T-helper 9 cell (primary cell): ENCODE results near the gene HMGXB4.
A peak's percentile ranks its signal among the peaks of the same experiment; 100 is the strongest.

Source experiments
- DNase-seq: peaks from one replicate; pipeline ENCODE4 v3.0.0-alpha.2; 2020

Gene HMGXB4

DNA sequence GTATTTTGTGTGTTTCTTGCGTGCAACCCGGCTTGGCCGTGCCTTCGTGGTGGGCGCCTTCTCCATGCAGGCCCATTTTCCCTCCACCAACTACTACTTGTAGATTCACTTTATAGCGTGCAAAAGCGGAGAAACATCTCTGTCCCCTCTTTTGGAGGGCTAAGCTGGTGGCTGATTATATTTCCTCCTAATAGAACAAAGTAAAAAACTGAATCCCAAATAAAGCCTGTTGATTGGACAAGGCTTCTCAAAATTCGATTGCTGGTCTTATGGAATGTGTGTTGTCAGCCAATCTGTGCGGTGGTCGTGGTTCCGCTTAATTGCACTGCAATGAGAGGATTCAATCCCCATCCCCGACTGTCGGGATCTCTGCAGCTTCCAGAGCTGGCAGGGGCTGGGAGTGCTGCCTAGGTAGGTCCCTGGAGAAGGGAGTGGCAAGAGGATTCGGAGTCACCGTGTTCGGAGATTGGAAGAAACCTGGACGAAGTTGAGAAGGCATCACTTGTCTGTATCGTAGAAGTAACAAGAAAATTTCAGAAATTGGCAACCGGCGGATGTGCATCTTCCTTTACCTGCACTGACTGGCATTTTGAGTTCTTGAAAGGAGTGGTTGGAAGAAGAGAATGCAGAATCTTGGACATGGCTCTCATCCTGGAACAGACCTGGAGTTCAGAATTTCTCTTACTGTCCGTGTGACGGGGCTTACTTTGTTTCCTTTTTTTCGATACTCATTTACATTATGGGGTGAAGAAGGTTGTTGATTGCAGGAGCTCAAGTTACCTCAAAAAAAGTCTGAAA, 1.1 kb downstream of the HMGXB4 start:
- no peak for DNase-seq

DNA sequence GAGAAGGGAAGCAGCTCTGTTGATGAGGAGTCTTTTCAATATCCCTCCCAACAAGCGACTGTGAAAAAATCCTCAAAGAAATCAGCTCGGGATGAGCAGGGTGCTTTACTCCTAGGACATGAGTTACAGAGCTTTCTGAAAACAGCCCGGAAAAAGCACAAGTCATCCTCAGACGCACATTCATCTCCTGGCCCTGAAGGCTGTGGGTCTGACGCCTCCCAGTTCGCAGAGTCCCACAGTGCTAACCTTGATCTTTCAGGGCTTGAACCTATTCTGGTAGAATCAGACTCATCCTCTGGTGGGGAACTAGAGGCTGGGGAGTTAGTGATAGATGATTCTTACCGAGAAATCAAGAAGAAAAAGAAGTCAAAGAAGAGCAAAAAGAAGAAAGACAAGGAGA, 7.7 kb downstream of the HMGXB4 start:
- no peak for DNase-seq

DNA sequence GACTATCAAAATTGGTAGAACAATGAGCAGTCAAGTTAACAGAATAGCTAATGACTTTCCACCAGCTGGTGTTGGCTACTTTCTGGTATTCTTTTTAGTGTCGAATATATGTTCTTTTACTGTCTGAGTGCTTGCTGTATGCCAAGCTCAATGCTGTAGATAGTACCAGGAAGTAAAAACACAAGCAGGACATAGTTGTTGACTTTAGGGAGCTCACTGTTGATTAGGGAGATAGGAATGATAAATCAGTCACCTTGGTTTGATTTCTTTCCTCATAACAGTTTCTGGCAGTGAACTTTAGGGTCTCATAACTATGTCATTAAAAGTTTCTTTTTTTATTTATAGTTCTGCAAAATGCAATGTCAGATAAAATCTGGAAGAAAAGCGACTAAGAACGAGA, 9.0 kb downstream of the HMGXB4 start:
- no peak for DNase-seq

DNA sequence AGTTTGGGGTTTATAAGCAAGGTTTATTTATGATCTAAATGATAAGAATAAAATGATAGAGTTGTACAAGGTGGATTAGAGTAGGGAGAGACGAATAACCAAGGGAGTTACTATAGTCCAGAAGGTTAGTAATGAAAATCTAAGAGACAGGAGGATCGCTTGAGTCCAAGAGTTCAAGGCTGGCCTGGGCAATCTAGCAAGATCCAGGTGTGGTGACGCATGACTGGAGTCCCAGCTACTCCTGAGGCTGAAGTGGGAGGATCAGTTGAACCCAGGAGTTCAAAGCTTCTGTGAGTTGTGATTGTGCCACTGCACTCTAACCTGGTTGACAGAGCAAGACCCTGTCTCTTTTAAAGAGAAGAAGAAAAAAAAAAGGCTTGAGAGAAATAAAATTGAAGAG, 12.3 kb downstream of the HMGXB4 start:
- no peak for DNase-seq

DNA sequence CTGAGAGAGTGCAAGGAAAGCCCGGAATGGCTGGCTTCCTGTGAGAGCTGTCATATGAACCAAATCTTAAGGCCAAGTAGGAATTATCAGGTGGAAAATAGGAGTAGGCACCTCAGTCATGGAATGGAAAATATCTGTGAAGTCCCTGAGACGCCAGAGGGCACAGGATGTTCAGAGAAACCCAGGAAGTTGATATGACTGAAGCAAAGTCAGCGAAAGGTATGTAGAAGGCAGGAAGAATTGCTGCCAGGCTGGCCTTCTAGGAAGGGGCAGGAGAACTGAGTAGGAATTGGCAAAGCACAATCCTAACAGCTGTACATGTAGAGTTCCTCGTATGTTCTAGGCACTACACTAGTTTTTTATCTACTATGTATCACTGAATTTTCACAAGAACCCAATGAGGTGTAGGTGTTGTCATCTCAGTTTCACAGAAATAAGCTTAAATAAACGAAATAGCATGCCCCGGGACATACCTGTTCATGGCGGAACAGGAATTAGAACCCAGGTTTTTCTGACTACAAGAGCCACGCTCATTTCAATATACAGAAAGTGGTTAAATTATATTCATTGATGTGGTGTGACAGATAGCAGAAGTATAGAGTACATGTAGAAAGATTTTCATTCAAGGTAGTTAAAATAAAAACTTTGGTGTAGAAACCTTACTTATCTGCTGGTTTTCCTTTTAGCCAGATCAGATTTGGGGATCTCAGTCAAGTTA, 17.0 kb downstream of the HMGXB4 start:
- DNase-seq = no peak

DNA sequence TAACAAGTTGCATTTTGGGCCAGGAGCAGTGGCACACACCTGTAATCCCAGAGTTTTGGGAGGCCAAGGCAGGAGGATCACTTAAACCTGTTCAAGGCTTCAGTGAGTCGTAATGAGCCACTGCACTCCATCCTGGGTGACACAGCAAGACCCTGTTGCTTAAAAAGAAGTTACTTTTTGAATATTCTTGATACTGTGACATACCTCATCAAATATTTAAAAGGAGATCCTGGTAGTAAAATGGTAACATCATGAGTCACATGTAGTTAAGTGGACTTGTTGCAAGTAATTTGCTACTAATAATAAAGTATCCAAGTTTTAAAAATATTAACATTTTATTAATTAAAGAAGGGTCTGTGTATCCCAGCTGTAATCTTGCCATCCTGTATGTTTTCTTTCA, 18.3 kb downstream of the HMGXB4 start:
- no peak for DNase-seq

DNA sequence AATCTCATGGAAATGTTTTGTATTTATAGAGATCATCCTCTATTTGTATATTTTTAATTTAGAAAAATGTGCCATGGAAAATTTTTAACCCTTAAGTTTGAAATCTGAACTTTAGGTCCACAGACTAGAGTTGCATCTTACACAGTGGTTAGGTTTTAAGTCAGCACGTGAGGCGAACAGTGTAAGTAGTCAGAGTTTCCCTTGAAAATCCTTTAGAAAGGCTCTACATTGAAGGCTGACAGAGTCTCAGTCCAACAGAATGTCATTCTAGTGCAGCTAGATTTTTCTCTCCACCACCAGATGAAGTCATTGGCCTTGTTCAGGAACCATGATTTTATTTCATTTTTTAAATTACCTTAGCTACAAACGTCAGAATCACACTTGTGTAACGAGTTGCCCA, 18.7 kb downstream of the HMGXB4 start:
- DNase-seq = no peak

DNA sequence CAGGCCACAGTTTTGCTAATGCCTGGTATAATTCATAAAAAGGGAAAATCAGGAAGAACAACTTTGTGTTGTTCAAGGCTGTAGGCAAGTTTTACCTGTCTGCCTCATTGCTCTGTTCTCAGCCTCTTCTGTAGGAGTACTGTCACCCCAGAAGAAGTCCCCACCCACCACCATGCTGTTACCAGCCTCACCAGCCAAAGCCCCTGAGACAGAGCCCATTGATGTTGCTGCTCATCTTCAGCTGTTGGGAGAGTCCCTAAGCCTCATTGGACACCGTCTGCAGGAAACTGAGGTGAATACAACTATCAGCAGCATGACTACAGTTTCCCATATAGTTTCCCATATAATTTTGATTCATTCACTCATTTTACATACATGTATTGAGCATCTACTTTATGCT, 30.8 kb downstream of the HMGXB4 start:
- DNase-seq = no peak

DNA sequence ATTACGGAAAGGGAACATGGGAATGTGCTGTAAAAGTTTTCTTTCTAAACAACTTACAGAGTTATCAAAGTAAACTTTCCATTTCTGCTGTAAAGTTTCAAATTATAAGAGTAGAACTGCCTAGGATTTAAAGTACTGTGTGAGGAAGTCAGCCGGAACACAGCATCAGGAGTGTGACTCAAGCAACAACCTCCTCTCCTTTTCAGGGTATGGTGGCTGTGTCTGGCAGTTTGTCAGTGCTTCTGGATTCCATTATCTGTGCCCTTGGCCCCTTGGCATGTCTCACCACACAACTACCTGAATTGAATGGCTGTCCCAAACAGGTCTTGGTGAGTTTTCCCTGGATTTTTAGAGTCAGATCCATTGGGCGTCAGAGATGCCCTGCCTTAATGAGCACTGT, 35.5 kb downstream of the HMGXB4 start:
- DNase-seq = no peak

DNA sequence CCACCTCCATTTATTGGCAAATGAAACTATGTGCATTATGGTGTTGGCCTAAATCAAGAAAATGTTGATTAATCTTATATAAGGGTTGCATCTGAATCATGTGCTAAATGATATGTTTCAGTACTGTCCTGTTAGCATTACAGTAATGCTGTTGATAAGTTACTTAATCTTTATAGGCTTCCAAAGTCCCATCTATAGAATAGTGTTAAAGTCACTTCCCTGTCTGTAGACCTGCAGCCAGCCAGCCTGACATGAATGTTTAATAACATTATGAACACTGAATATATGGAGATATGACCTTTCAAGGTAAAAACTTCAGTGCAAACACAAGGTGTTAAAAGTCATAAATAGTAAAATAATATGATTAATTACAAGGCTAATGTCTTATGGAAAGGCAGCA, 38.8 kb downstream of the HMGXB4 start:
- no peak for DNase-seq

DNA sequence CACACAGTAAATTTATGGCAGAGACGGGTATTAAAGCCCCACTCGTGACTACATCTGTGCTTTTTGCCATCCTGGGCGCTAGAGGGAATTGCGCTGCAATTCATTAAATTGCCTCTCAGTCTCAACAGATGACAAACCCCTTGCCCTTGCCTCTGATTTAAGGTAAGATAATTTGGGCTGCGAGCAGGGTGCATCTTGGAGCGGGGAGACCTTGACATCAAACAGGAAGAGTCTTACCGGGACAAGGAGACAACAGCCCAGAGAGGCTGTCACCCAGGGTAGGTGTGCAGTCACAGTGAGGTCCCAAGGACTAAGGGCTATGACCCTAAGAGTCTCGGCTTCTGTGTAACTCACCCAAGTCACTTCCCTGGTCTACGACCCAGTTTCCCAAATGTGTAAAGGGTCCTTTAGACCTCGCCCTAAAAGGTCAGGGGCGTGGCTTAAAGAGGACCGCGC, 42.0 kb downstream of the HMGXB4 start:
- DNase-seq = no peak

DNA sequence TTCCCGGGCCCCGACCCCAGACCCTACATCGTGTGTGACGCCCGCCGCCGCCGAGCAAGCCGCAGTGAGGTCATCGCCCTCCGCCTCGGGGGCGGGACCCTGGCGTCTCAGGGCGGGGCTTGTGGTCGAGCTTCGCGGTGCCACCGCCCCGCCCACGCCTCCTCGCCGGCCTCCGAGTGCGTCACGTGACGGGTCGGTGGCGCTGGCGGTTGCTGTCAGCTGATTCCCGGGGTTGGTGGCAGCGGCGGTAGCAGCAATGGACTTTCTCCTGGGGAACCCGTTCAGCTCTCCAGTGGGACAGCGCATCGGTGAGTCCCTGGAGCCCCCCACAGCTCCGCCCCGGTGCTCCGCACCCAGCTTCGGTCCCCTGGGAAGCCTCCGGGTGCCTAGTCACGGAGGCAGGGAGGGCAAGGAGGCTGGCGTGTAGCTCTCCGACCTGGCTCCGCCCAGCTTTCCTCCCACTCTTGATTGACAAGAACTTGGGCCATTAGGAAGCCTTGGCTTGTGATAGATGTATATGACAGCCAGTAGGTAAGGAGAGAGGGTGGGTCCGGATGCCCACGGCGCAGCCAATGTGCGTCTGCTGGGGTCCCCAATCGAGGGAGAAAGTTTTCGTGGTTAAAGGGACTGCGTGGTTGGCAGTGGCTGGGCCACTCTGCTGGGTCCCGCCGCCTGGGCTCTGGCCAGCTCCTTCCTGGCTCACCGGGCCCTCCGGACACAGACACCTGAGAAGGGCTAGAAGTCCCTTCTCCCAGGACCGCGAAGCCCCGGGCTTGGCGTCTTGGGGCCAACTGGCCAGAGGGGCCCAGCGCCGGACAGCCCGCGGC, 42.6 kb downstream of the HMGXB4 start, which contains the start of gene TOM1:
Gene TOM1 (plus strand): TSS at position 222 of the 827 bp plus-strand sequence. CDS start 35 bp downstream, at position 257.
- peak; percentile 99 for DNase-seq

DNA sequence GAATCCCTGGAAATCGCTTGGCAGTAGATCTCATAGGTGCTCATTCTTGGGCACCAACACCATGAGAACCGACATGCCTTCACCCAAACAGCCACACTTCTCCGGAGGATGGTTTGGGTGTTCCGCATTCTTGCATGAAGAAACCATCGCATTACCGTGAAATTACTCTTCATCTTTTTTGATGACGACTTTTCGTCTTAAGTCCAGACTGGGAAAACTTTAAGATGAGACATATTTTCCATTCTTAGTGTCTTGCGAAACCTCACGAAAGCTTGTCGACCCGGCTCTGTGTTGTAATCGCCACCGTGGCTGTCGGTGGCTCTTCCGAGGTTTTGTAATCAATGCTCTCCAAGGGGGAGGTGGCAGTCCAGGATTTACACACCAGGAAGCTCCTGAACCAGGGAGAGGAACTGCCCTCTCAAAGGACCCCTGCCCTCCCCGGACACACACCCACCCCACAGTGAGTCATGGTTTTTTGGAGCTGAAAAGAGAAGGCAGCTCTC, 44.1 kb downstream of the HMGXB4 start:
- DNase-seq = no peak

DNA sequence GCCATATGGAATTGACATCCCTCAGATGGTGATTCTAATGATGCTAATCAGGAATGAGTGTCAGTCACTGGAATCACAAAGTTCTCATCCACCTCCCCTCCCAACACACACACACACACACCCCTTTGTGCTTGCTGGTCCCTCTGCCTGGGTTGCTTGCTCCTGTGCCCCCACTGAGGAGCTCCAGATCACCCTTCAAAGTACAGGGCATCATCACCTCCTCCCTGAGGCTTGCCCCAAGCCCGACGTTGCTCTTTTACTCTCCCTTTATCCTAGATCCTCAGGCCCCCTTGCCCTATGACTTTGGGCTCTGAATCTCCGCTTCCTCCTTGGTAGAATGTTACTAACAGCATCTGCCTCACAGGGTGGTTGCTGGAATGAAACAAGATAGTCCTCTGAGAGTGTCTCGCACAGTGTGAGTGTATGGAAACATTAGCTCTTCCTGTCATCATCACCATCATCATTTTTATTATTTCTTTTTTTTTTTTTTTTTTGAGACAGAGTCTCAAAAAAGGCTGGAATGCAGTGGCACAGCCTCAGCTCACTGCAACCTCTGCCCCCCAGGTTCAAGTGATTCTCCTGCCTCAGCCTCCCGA, 45.8 kb downstream of the HMGXB4 start:
- DNase-seq = no peak

DNA sequence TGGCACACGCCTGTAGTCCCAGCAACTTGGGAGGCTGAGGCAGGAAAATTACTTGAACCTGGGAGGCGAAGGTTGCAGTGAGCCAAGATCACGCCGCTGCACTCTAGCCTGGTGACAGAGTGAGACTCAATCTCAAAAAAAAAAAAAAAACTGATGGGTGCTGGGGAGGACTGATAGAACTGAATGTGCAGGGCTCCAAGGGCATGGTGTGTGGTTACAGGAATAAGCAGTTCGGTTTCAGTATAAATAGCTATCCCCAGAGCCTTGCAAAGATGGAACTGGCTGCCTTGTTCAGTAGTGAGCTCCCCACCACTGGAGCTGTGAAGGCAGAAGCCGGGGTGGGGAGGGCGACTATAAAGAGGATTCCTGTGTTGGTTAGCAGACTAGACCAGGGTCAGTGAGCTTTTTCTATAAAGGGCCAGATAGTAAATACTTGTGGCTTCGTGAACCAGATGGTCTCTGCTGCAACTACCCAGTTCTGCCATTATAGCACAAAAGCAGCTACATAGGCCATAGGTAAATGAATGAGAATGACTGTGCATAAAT, 48.3 kb downstream of the HMGXB4 start:
- no peak for DNase-seq

DNA sequence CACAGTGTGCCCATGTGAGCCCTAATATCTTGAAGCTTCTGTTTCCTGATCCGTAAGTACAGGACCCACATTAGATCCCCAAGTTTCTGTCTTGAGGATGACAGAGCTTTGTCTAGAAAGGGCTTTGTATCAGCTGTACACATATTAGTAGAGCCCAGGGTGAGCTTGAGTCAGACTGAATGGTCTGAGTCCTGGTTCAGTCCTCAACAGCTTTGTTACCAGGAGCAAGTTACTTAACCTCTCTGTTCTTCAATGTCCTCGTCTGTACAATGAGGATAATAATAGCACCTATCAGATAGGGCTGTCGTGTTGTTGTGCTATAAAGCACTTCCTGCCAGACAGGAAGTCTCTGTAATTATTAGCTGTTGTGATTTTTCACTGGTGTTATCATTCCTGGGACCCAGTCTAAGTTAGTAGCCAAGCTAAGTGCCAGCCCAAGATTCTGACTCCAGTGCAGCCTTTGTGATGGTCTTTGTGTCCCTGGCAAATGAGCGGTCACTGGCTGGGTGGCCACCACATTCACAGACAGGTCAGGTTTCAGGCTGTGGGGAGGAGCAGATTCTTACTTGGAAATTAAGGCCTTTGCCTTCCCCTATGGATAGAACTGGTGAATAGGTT, 49.2 kb downstream of the HMGXB4 start:
- DNase-seq = no peak

DNA sequence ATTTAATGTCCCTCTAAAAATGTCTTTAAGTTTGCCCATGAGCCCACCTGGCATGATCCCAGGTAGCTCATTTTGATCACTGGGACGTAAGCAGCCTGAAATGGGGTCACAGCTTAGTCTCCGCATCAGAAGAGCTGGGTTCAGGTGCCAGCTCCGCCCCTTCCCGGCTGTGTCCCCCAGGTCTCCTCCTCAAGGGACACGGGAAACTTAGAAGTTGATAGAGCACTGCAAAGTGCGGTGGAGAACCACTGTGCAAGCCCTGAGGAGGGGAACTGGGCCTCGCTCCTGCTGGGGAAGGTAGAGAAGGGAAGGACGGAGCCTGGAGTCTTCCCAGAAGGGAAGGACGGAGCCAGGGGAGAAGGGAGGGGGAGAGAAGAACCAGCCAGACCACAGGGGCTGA, 50.1 kb downstream of the HMGXB4 start:
- DNase-seq = no peak

DNA sequence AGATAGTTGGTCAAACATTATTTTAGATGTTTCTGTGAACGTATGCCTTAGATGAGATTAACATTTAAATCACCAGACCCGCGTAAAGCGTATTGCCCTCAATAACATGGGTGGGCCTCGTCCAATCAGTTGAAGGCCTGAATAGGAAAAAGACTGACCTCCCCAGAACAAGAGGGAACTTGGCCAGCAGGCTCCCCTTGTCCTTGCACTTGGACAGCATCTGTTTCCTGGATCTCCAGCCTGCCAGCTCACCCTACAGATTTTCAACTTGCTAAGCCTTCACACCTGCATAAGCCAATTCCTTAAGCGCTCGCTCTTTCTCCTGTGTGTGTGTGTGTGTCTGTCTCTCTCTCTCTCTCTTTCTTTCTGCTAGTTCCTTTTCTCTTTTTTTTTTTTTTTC, 50.6 kb downstream of the HMGXB4 start:
- no peak for DNase-seq

DNA sequence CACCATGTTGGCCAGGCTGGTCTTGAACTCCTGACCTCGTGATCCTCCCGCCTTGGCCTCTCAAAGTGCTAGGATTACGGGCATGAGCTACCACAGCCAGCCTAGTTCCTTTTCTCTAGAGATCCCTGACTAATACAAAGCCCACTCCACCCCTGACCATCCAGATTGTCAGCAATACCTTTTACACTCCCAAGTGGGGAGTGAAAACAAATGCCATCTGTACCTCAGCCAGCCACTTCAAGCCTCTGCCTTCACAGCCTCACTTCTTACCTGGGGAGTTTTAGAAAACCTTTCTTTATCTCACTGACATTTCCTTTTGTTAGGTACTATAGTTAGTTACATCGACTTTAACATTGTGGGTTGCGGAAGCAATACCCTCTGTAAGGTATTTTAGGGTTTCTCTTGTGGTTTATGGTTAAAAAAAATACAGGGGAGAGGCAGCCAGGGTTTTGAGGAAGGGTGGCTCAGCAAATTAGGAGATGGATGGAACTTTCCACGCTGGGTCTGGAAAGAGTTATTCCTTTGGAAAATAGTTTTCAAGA, 51.3 kb downstream of the HMGXB4 start:
- DNase-seq = no peak

DNA sequence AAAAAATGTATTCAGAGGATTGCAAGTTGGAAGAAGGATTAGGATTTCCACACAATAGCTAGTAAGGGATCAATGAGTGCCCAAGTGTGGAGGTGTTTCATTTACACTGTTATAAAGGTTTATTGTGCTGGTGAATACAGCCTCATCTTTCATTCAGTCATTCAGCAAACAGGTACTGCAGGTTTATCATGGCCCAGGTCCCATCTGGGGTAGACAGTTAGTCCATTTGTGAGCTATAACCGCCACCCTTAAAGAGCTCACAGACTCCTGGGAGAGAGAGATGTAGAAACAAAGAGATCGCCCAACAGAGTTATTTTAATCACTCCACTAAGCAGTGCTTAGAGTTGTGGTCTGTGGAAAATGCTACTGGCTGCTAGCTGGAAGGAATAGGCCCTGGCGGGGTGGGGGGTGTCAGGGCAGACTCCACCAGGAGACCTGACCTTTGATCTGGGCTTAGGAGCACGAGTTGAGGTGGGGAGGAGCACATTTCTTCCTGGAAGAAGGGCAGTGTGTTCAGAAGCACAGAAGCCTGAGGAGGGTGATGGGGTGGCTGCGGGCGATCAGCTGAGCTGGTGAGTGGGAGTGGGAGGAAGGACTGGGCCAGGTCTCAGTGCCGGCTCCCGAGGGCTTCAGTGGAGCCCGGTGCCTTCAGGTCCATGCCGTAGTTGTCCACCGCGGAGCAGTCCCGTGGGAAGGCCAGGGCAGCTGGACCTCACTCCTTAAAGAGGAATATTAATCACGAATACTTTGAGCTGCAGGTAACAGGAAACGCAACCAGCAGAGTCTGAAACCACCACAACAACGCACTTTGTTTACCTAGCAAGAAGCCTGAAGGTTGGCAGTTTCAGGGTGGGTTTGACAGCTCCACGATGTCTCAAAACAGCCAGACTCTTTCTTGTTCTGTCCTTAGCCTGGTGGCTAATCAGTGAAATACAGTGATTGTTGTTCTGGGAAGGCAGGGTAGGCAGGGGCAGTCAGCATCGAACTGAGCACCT, 53.6 kb downstream of the HMGXB4 start:
- no peak for DNase-seq
